ENCODE results near the gene THAP3.

The THAP3 gene

DNA sequence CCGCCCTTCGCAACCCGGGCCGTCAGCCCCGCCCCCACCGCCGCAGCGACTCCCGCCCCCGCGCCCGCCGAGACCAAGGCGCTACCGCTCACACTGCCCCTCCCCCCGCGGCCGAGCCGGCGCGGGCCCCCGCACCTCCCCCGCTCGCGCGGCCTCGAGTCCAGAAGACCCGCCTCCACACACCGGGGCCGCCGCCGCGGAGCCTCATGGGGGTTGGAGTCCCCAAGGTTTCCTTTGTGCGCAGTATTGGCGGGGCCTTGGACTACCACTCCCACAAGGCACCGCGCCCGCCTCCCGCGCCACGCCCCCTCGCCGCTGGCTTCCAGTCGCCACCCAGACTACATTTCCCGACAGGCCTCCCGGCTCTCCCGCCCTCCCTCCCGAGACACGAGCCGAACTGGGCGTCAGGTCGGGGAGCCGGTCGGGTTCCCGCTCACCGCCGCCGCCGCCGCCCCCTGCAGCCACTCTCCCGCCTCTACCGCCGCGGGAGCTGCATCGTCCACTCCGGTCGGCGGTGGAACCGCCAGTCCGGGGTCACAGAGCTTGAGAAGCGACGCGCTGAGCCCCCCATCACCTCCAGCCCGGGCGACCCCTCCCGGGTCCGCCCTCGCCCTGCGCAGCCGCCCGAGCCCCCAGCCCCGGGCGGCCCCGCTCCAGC, 11.2 kb upstream of the THAP3 start, which contains the start of gene PHF13:
Gene PHF13, plus strand, starts transcription at position 371 of the 658 bp plus-strand sequence. CDS start 336 bp downstream, outside the sequence.
- peak; percentile 100 for DNase-seq

DNA sequence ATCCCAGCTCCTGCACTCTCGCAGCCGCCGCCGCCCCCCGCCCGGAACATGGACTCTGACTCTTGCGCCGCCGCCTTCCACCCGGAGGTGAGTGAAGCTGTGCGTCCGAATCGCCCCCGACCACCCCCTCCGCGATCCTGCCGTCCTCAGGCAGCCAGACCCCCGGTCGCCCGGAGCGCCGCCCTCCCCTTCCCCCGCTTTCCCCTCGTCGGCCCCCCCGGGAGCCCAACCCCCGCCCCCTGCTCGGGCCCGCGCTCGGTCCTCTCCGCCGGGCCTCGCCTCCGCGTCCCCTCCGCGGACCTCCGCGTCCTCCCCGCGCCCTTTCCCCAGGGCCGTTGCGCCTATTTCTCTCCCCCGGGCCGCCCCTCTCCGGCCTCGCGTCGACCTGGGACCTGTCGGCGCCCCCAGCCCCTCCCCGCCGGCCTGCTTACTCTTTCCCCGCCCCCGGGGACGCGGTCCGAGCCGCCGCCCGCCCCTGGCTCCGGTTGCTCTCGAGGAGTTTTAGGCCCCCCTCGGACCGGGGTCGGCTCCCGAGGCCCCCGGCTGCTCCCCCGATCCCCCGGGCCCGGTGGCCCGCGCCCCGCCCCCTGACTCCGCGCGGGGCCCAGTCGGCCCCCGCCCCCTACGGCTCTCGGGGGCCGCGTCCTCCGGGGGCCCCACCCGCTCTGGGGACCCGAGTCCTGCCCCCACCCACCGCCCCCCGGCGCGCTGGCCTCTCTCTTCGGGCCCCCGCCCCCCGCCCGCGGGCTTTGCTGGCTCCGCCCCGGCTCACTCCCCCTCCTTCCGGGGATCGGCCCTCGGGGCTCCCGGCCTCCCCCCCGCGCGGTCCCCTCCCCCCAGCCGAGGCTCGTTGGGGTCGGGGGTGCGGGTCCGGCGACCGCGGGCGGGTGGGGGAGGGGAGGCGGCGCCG, 10.4 kb upstream of the THAP3 start:
- DNase-seq: peak; percentile 64 to 68

DNA sequence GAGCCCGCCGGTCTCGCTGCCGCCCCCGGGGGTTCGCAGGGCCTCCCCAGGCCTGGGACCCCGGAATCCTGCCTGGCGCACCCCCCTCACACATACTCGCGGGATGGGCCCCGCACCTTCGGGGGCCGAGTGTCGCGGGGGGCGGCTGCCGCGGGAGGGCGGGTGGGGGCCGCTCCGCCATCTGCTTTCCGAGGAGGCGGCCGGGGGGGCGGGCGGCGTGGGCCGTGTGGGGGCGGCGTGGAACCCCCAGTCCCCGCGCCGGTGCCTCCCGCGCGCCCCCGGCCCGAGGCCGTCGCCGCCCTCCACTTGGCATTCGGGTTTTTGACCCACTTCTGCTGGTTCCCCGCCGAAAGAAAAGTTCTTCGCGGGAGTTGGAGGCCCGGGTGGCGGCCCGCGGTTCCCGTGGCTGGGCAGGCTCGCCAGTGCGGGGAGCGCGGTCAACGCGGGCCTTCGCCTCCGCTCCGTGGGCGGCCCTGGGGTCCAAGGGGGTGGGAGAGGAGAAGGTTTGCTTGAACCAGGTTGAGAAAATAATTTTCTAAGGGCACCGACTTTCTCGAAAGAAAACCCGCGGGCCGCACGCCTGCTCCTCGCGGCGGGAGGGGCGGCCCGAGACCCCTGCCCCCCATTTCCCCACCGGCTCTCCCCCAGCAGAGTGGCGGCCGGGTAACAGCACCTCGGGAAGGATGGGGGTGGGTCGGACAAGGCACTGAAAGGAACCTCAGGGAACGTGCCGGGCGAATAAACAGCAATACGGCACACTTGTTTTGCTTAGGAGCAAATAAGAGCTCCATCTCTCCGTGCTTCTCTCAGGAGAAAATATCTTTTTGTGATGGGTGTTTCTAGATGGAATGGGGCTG, 9.5 kb upstream of the THAP3 start:
- DNase-seq: no peak

DNA sequence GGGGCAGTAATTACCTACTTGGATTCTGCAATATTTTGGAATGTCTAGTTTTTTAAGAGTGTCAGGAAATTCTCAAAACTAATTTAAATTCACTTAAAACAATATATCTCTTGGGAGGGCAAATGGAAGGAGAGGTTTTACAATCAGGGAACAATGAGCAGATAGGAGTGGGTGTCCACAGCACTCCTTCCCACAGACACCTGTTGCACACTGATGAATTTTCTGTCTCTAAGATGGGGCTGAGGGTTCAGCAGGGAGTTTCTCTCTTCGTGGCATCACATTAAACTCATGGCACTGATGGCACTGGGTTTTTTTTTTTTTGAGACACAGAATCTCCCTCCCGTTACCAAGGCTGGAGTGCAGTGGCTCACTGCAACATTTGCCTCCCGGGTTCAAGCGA, 5.6 kb upstream of the THAP3 start:
- DNase-seq: no peak

DNA sequence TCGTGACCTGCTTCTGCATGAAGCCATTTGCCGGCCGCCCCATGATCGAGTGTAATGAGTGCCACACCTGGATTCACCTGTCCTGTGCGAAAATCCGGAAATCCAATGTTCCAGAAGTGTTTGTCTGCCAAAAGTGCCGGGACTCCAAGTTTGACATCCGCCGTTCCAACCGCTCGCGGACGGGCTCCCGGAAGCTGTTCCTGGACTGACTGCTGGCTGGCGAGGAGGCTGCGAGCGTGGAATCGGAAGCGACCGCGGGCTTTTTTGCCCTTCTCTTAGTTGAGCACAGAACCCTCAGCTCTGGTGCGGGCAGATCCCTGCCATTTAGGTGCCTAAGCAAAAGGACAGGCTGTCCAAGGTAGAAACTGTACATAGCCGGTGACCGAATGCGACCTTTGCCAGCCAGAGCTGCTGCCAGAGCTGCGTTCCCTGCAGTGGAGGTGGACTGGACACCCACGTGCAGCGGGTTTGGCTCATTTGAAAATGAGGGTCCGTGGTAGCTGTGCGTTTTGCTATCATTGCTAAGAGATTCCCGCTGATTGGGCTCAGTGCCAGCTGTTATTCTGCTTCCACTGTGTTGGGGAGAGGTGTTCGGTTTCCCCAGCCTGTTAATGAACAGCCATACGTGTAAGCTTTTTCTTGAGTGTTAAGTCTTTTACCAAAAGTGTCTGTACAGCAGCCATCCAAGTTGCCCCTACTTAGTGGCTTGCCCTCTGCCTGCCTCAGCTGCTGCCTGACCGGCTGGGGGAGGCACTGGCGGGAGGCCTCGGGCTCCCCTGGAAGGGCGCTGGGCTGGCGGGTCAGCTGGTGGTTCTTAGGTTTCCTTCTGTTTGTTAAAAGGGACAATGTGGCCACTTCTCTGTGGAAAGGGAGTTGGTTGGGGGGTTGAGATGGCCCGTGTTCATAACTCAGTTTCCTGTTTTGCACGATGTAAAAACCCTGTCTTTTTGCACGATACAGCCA, 3.0 kb upstream of the THAP3 start:
- no peak for DNase-seq

DNA sequence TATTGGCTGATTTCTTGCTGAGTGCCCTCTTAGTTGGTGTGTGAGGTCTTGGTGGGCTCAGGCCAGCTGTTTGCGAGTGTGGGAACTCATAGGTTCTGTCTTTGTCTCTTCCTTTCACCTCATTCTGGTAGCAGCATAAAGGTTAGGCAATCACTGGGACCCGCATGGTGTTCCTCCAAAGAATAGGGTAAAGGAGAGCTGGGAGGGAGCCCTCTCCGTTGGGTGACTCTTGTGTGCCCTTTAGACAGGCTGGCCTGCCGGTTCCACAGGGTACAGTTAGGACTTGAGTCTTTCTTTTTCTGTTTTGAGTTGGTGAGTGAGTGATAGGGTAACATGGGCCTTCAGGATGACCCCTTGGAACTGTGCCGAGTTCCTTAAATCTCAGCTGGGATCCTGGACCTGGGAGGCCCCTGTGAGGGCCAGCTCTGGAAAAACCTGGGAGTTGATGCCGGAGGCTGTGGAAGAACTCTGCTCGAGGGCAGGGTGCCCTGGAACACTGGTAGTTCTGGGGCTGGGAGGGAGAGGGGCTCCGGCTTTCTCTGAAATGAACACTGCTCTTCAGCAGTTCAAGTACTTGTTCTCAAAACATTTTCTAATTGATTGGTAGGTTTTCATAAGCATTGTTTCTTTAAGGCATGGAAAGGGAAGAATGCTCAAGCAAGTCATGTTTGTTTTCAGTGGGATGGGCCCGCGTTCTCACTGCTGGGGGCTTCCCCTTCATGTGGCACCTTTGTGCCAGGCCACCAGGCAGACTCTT, 2.1 kb upstream of the THAP3 start:
- no peak for DNase-seq

DNA sequence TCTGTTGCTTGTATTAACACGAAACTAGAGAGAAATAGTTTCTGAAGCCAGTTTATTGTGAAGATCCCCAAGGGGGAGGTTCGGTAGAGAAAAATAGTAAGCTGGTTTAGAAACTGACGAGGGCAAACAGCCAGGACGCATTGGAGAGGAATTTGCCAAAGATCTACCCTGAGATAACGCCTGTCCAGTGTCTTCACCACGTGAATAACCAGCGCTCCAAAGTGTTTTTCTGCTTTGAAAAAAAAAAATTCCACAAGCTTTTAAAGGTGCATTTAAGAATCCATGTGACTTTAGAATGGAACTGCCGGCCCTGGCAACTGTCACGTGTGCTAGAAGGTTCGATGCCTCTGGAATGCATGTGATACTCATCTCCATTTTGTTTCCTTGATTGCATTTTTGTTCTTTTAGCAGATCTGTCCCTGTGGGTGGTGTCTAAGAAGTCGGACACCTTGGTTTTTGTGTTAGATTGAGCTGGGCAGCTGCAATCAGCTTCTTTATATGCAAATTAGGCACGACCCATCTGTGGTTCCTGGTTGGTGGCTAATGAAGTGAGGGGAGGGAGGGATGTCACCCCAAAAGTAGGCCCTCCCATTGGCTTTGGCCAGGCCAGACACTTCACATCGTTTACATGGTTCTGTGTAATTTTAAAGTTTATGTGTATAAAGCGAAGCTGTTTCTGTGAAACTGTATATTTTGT, 1.3 kb upstream of the THAP3 start:
- DNase-seq: no peak

DNA sequence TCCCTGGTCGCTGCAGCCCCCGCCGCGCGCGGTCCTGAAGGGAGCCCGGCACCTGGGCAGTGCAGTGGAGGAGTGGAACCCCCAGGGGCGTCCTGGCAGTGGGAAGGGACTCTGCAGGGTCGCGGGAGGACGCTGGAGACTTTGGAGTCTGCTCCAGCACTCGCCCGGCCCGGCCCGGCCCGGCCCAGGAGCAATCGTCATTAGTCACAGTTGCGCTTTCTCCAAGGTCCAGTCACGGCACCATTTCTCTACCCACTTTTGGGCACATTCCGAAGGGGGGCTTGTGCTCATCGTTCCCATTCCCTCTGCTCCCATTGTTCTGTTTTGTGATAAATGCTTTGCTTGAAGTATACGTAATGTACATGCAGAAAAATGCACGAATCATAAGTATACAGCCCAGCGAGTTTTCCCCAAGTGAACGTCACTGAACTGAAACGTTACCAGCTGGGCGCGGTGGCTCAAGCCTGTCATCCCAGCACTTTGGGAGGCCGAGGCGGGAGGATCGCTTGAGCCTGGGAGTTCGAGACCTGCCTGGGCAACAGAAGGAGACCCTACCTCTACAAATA, 999 bp downstream of the THAP3 start:
- peak in 1 of 2 donors; percentile 23 for DNase-seq

DNA sequence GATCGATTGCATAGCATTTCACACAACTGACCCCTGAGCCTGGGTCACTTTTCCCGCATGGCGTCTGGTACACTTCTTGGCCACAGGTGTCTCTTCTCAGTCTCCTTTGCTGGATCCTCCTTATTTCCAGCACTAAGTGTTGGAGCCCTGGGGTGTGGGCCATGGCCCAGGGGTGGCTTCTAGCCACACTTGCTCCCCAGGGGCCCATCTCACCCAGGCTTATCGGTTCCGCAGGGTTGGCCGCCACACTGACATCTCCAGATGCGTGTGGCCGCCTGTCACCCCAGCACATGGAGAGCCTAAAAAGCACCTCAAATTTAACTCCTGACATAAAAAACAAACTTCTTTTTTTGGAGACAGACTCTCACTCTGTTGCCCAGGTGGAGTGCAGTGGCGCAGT, 2.4 kb downstream of the THAP3 start:
- no peak for DNase-seq

DNA sequence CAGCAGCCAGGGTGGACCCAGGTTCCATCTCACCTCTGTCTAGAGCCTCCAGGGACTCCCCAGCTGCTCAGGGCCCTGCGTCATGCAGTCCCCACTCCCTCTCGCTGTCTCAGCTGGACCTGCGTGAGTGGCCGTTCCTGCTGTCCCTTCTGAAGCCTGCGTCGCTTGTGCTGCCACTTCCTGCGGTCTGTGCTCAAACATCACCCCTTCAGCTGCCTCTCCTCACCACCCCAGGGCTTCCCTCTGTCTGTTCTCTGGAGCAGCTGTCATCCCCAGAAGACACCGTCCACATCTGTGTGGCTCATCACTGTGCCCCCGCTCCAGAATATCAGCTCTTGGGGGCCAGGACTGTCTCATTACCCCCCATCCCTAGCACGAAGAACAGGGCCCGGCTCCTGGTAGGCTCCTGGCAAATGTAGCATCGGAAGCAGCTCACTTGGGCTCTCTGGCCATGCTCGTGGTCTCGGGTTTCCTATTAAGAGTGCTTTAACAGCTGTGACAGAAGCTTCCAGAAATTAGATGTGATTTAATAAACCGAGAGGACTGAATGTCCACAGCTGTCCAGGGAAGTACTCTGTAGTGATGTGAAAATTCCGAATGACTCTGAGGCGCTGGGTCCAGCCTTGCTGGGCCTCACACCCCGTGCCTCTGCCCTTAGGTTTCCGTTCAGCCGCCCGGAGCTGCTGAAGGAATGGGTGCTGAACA, 3.3 kb downstream of the THAP3 start:
- no peak for DNase-seq

DNA sequence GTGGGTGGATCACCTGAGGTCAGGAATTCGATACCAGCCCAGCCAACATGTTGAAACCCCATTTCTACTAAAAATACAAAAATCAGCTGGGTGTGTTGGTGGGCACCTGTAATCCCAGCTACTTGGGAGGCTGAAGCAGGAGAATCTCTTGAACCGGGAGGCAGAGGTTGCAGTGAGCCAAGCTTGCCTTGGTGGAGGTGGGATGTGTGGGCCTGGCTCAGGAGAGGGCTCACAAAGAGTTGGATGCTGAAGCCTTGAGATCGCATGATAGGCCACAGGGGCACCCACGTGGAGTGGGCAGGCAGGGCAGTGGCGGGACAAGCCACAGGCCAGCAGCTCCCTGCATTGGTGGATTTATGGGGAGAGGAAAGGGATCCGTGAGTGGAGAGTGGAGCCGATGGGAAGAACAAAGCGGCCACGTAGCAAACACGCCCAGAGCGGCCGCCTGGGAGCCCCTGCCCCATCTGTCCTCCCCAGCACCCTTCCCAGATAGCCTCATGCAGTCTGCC, 4.4 kb downstream of the THAP3 start:
- DNase-seq: no peak

DNA sequence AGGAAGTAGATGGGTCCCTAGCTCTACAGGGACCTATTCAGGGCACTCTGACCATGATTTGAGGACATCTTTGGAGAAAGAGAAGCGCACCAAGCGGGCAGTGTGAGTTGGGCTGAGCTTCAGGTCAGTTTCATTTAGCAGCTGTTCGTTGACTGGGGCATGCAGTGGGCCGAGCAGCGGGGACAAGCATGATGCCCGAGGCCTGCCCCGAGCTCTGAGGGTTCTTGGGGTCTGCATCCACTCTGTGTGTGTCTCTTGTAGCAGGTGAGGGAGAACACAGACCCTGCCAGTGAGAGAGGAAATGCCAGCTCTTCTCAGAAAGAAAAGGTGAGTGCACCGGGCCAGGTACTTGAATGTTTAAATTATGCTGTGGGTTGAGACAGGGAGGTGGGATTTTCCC, 5.4 kb downstream of the THAP3 start:
- DNase-seq: no peak

DNA sequence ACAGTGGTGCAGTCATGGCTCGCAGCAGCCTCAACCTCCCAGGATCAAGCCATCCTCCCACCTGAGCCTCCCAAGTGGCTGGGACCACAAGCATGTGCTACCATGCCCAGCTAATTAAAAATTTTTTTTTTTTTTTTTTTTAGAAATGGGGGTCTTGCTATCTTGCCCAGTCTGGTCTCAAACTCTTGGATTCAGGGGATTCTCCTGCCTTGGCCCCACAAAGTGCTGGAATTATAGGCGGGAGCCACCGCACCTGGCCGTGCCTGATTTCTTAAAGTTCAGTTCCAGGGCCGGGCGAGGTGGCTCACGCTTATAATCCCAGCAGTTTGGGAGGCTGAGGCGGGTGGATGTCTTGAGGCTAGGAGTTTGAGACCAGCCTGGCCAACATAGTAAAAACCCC, 6.4 kb downstream of the THAP3 start:
- no peak for DNase-seq

DNA sequence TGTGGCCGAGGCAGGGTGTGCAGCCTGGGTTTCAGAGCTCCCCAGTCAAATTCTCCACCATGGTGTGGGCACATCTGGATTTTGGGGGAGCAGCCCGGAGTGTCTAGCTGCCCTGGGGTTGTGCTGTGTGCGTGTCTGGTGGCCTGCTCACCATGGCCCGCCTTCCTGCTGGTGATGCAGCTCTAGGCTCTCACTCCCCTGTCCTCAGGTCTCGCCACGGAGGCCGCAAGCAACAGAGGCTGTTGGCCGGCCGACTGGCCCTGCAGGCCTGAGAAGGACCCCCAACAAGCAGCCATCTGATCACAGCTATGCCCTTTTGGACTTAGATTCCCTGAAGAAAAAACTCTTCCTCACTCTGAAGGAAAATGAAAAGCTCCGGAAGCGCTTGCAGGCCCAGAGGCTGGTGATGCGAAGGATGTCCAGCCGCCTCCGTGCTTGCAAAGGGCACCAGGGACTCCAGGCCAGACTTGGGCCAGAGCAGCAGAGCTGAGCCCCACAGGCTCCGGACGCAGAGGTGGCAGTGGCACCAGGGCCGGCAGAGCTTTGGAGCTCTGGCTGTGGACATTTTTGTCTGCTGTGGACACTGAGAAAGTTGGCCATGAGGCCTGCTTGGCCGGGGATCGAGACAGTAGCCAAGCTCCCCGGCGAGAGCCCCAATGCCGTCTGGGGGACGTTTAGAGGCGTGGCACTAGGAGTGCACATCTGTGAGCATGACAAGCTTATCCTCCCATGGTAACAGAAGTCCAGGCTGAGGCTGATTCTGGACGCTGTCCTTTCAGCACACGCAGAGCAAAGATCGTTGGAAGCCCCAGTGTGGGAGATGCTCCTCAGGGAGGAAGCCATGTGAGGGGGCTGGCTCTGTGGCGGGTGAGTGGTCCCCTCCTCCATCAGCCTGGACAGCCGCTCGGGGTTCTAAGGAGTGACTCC, 8.2 kb downstream of the THAP3 start:
- no peak for DNase-seq

DNA sequence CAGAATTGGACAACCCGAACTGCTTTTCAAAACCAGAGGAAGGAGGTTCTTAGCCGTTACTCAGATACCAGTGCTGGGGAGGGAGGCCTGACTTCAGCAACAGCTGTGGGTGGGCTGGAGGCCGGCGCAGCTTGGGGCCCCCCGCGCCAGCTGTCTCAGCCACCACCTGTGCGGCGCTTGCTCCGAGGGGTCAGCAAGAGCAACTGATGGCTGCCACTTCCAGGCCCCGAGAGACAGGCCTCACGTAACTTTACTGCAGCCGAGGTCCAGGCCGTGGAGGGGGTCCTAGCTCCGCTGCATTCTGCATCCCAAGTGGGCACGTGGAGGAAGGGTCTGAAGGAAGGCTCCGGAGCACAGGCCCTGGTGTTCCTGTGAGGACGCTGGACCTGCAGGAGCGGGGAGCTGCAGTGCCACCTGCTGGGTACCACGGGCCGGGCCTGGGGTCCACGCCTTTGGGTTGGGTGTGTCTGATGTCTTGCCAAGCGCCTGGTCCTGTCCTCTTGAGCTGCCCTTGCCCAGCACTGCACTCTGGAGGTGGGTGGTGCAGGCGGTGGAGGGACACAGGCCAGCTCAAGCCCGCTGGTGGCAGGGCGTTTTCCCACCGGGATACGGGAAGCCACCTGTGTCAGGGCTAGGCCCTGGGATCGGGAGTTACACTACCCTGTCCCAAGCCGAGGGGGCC, 9.8 kb downstream of the THAP3 start:
- DNase-seq: peak; percentile 55 to 59

DNA sequence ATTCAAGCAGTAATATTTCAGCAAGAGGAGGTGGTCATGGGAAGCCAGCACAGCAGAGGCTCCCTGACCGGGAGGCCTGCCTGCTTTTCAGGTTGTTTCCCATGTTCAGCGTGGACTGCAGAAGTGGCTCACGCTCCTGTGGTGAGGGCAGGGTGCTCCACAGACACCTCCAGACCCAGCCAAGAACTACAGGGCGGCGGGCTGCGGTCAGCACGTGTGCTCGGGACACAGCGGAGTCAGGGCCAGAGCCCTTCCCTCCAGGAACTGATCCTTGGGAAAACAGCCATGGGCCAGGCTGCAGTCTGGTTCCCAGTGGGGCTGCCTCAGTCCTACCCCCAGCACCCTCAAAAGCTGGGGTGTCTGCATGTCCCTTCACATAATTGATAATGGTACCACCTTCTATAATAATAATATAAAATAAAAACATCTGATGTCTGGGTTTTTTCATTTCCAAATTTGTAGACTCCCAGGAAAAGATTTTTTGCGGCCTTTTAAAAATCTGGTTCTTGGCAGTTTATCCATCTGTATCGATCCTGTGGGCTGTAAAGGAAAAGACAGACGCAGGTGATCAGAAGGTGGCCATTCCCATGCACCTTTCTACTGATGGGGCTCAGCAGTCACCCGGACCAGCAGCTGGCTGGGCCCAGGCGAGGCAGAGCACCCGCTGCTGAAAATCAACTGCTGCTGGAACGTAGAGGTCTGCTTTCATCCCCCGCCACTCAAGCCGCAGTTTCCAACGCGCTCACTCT, 10.7 kb downstream of the THAP3 start:
- no peak for DNase-seq

Measured in stimulated activated CD4-positive, alpha-beta T cell treated with anti-CD3 and anti-CD28 coated beads, Interleukin-2, amount 100 ng/mL, for 24 hours (primary cell).